CD14-positive monocyte (primary cell): ENCODE measurements around the gene SAP130. TPM values are rescaled to one million over a fixed set of nuclear protein-coding genes. Genes with fewer than 3 reads are reported as not detected.

Experiments
- DNase-seq, 3 donors: peaks; one replicate each; pipeline ENCODE4 v3.0.0-alpha.2; 2011 to 2022
- H2AFZ ChIP-seq: 2 replicates; pipeline ENCODE4 v1.6.0; 2012; ENCODE audit warnings: mild to moderate bottlenecking, low read depth, low read length, inconsistent platforms; ENCODE audit not compliant: insufficient read depth, poor library complexity, severe bottlenecking
- H3K27ac ChIP-seq, 2 donors: 1 replicate in 1 of 2; 2 replicates in 1 of 2; pipeline ENCODE4 v1.5.1; 2012 to 2013; ENCODE audit warnings: low read length in 2 of 2, control low read depth in 1 of 2, inconsistent platforms in 1 of 2, low read depth in 1 of 2, mild to moderate bottlenecking in 1 of 2
- H3K27me3 ChIP-seq, 2 donors: one replicate each; pipeline versions ENCODE4 v1.6.0 to v1.6.1; 2011 to 2013; ENCODE audit warnings: low read length in 2 of 2; ENCODE audit not compliant: control insufficient read depth in 2 of 2, insufficient read depth in 2 of 2
- H3K36me3 ChIP-seq, 2 donors: replicated peaks in 1 of 2; 1 replicate in 1 of 2; 2 replicates in 1 of 2; pipeline versions ENCODE4 v1.5.1 to v1.6.1; 2012 to 2013; ENCODE audit warnings: low read length in 2 of 2, control low read depth in 1 of 2, inconsistent platforms in 1 of 2, mild to moderate bottlenecking in 1 of 2; ENCODE audit not compliant: insufficient read depth in 2 of 2, control insufficient read depth in 1 of 2
- H3K4me1 ChIP-seq, 2 donors: 1 replicate in 1 of 2; 2 replicates in 1 of 2; pipeline versions ENCODE4 v1.5.1 to v1.6.1; 2012 to 2013; ENCODE audit warnings: low read length in 2 of 2, control low read depth in 1 of 2, inconsistent platforms in 1 of 2, mild to moderate bottlenecking in 1 of 2, moderate library complexity in 1 of 2; ENCODE audit not compliant: insufficient read depth in 2 of 2, control insufficient read depth in 1 of 2
- H3K4me2 ChIP-seq: replicated peaks from 2 replicates; pipeline ENCODE3; 2012; ENCODE audit warnings: low read length, moderate library complexity, mild to moderate bottlenecking; ENCODE audit not compliant: poor library complexity, severe bottlenecking; ENCODE audit errors: extremely low read depth
- H3K4me3 ChIP-seq, 3 experiments: fragments of 200-600 bp in 1 of 3; sonication (generic) in 1 of 3; replicated peaks in 1 of 3; 1 replicate in 2 of 3; 2 replicates in 1 of 3; pipeline ENCODE4 v1.5.1; 2011 to 2013; ENCODE audit warnings: low read length in 3 of 3, mild to moderate bottlenecking in 3 of 3, control low read depth in 2 of 3, low read depth in 2 of 3, inconsistent platforms in 1 of 3, moderate library complexity in 1 of 3
- H3K79me2 ChIP-seq: 2 replicates; pipeline ENCODE4 v1.6.0; 2012; ENCODE audit warnings: mild to moderate bottlenecking, control low read depth, inconsistent platforms, low read length, moderate library complexity; ENCODE audit not compliant: insufficient read depth
- H3K9ac ChIP-seq: 2 replicates; pipeline ENCODE4 v1.6.0; 2017; ENCODE audit warnings: low read length, mild to moderate bottlenecking; ENCODE audit not compliant: insufficient read depth, poor library complexity, severe bottlenecking
- H3K9me3 ChIP-seq, 2 donors: replicated peaks in 1 of 2; 1 replicate in 1 of 2; 2 replicates in 1 of 2; pipeline versions ENCODE4 v1.5.1 to v1.6.1; 2012 to 2013; ENCODE audit warnings: low read length in 2 of 2, control low read depth in 1 of 2; ENCODE audit not compliant: control insufficient read depth in 1 of 2, insufficient read depth in 1 of 2
- H4K20me1 ChIP-seq: 2 replicates; pipeline ENCODE4 v1.6.0; 2012; ENCODE audit warnings: mild to moderate bottlenecking, low read length, control low read depth, moderate library complexity; ENCODE audit not compliant: insufficient read depth
- H3K27ac Mint-ChIP-seq, 7 donors: one replicate each; pipeline ENCODE4 v1.8.0; 2020; ENCODE audit warnings: mild to moderate bottlenecking in 7 of 7, mixed read lengths in 7 of 7, moderate library complexity in 6 of 7, inconsistent platforms in 2 of 7
- H3K27me3 Mint-ChIP-seq, 3 donors: one replicate each; pipeline ENCODE4 v1.8.0; 2021 to 2022; ENCODE audit warnings: low read depth in 3 of 3, mild to moderate bottlenecking in 3 of 3, mixed read lengths in 3 of 3, moderate library complexity in 3 of 3, inconsistent platforms in 1 of 3
- H3K36me3 Mint-ChIP-seq, 2 donors: one replicate each; pipeline ENCODE4 v1.8.0; 2020; ENCODE audit warnings: mixed read lengths in 2 of 2, inconsistent platforms in 1 of 2, mild to moderate bottlenecking in 1 of 2
- H3K4me1 Mint-ChIP-seq: one replicate; pipeline ENCODE4 v1.8.0; 2020; ENCODE audit warnings: mild to moderate bottlenecking, mixed read lengths
- H3K4me3 Mint-ChIP-seq, 2 donors: one replicate each; pipeline ENCODE4 v1.8.0; 2020; ENCODE audit warnings: mild to moderate bottlenecking in 2 of 2, mixed read lengths in 2 of 2, moderate library complexity in 1 of 2
- H3K9me3 Mint-ChIP-seq, 7 donors: one replicate each; pipeline ENCODE4 v1.8.0; 2020 to 2022; ENCODE audit warnings: mixed read lengths in 7 of 7, mild to moderate bottlenecking in 6 of 7, moderate library complexity in 6 of 7, inconsistent platforms in 2 of 7
- CTCF ChIP-seq: fragments of 200-600 bp; IDR thresholded peaks from one replicate; pipeline ENCODE4 v1.8.0; 2022; ENCODE audit warnings: antibody characterized with exemption, mild to moderate bottlenecking
- WGBS: methylation state at CpG from one replicate; pipeline ENCODE4 v1.1.5; 2013; ENCODE audit warnings: missing lambda C conversion rate; ENCODE audit not compliant: insufficient coverage; 5-methylcytosine and 5-hydroxymethylcytosine counted together
- intact Hi-C, 2 donors: fragments of 100-400 bp; cut with micrococcal nuclease; formaldehyde crosslinking; loops; one replicate each; pipeline versions ENCODE4 v1.15.0 to v1.15.1; 2023
- polyA plus RNA-seq, 3 donors: library from polyadenylated mRNA; depleted of rRNA in 1 of 3; unstranded in 2 of 3; stranded (reverse) in 1 of 3; fragments of 300-500 nt in 2 of 3; fragments of >200 nt in 1 of 3; fragmentation: Illumina TruSeq in 2 of 3; gene quantifications; 1 replicate in 2 of 3; 2 replicates in 1 of 3; pipeline ENCODE4 v1.2.3, GENCODE V29; 2012 to 2021

Gene SAP130
- polyA plus RNA-seq, 3 donors = 2.8 to 16.4 (median 6.4) TPM

- peaks cover 22% of the 10 kb centered on the region for H3K4me1 Mint-ChIP-seq
- Histone ChIP-seq H3K27me3 (no peaks in the 10 kb centered on the region), H3K4me2 (peak overlapping the region; percentile 97), H3K27ac (peak overlapping the region in 1 of 2 donors; percentile 83), H3K9me3 (peaks cover 13 to 15% of the 10 kb centered on the region in 2 donors), H3K4me1 (peaks cover 18 to 19% of the 10 kb centered on the region in 2 donors), H3K79me2 (peaks cover 30% of the 10 kb centered on the region), H3K36me3 (no peaks in the 10 kb centered on the region), H4K20me1 (peaks cover 6% of the 10 kb centered on the region), H2AFZ (peak overlapping the region; percentile 94), H3K9ac (peak overlapping the region; percentile 91), H3K4me3 (peak overlapping the region; percentile 80 to 95 (median 86))
- H3K4me3 Mint-ChIP-seq = peak overlapping the region; percentile 85 to 88
- intact Hi-C loops = loop anchor here (2.0 to 10.0 kb wide), 5 partner anchors 62 to 506 kb away; partner anchors contain the start of genes UGGT1 (in 2 of the 2) and AMMECR1L (in 1 of the 2)
- no peak for DNase-seq
- WGBS = no CpG with 5 or more reads among the region's 1 CpG
- peaks cover 2 to 4% (median 4%) of the 10 kb centered on the region in 3 donors for H3K27me3 Mint-ChIP-seq
- H3K9me3 Mint-ChIP-seq = peaks cover 9 to 21% (median 17%) of the 10 kb centered on the region in 7 donors
- peaks cover 2 to 7% of the 10 kb centered on the region in 2 donors for H3K36me3 Mint-ChIP-seq
- peak overlapping the region in 2 of 7 donors; percentile 32 to 60 for H3K27ac Mint-ChIP-seq
- no peak for TF ChIP-seq CTCF
Observed at GRCh38 chr2:128028668-128029054, 802 bp upstream of the SAP130 start.

DNA sequence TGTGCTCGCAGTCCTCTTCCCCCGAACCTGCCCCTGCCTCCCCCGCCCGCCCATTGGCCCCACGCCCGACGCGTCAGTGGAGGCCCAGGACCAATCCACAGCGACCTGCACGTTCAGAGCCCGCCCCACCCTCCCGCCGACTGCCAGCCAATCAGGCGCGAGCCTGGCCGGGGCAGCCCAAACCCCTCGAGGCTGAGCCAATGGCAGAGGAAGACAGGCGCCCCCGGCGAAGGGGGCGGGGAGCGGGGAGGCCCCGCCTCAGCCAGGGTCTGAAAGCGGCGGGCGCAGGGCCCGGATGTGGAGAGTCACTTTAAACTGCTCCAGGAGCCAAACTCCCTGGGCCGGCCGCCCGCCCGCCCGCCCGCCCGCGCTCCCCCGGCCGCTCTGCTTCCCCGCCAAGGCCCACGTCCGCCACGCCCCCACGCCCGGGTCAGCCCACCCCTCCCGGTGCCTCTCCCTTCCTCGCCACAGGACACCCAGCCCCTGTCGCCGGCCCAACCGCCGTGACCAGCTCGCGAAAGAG is 520 bp downstream of the SAP130 start:
- peak; percentile 96 to 100 (median 98) for DNase-seq
- Histone ChIP-seq H3K27me3 (no peaks in the 10 kb centered on the region), H3K9me3 (peaks cover 4 to 7% of the 10 kb centered on the region in 2 donors), H4K20me1 (peaks cover 6% of the 10 kb centered on the region), H3K4me3 (peak overlapping the region; percentile 80 to 95 (median 86)), H3K27ac (peak overlapping the region; percentile 58 to 83), H3K9ac (peak overlapping the region; percentile 91), H3K36me3 (peaks cover 2 to 9% of the 10 kb centered on the region in 2 donors), H3K79me2 (peaks cover 41% of the 10 kb centered on the region), H3K4me1 (peaks cover 18 to 19% of the 10 kb centered on the region in 2 donors), H3K4me2 (peak overlapping the region; percentile 97), H2AFZ (peak overlapping the region; percentile 94)
- WGBS = 0% methylated on average over 32 of the region's 51 CpGs
- Mint-ChIP-seq H3K27me3 (peaks cover 0 to 4% (median 4%) of the 10 kb centered on the region in 3 donors), H3K9me3 (peaks cover 3 to 10% (median 8%) of the 10 kb centered on the region in 7 donors), H3K36me3 (peaks cover 6 to 16% of the 10 kb centered on the region in 2 donors), H3K4me1 (peaks cover 22% of the 10 kb centered on the region), H3K27ac (peak overlapping the region; percentile 77 to 91 (median 89)), H3K4me3 (peak overlapping the region; percentile 85 to 88)
- no peak for TF ChIP-seq CTCF
- intact Hi-C loops = loop anchor here (5.0 to 10.0 kb wide), 4 partner anchors 65 to 505 kb away; partner anchors contain the start of genes AMMECR1L (in 1 of the 2) and UGGT1 (in 1 of the 2)
